GM19193 (cell line): Measurements from ENCODE around the gene CREB3L2.

Source experiments
- POLR2A ChIP-seq: IDR thresholded peaks from 4 replicates; pipeline ENCODE4 v1.6.1; 2011; ENCODE audit not compliant: insufficient read depth, insufficient read length; ENCODE audit errors: extremely low read depth

The CREB3L2 gene

DNA sequence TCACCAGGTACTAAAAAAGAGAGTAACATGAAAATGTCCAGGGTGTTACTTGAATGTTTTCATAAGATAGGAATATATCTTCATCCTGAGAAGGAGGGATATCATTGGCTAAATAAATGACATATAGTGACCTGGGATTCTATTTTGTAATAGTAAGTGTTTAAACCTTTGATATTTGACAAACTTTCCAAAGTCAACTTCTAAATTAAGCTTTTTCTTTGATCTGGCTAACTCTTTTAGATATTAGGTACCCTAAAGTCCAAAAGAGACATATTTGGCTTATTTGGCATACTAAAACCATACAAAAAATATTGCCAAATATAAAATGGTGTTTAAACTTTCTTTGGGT lies 22.4 kb upstream of the CREB3L2 start:
- no peak for TF ChIP-seq POLR2A

DNA sequence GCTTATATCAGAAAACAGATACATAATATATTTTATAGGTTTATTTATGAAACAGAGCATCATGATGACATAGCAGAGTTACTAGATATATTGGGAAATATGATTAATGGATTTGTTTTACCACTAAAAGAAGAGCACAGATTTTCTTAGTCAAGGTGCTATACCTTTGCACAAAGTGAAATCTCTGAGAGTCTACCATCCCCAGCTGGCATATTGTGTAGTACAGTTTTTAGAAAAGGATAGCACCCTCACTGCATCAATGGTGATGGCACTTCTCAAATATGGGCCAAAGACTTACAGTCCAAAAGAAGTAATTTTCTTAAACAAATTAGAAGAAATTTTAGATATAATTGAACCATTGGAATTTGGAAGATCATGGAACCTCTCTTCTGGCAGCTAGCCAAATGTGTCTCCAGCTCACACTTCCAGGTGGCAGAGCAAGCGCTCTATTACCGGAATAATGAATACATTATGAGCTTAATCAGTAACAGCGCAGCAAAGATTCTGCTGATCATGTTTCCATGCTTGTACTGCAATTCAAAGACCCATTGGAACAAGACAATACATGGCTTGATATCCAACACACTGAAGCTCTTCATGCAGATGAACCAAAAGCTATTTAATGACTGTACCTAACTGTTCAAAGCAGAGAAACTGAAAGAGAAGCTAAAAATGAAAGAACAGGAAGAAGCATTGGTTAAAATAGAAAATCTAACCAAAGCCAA lies 21.9 kb upstream of the CREB3L2 start:
- no peak for TF ChIP-seq POLR2A

GRCh38 chr7:138021889-138022288 lies 20.0 kb upstream of the CREB3L2 start:
- TF ChIP-seq POLR2A, result no peak

DNA sequence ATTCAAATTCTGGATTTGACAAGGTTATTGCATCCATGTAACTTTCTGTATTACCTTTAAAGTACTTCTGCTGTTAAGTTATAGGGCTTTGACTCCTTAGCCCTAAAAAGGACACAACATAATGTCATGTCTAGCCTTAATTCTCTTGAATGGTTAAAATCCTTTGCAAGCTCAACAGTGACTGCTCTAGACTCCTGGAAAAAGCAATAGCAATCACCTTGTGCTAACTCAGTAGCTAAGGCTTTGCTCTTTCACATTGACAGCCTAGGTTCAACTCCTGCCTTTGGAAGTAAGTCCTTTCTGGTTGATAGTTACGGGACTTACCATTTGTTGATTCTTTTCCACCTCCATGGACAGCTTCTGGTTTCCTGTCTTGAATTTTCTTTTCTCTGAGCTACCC lies 16.1 kb upstream of the CREB3L2 start:
- no peak for TF ChIP-seq POLR2A

GRCh38 chr7:138015096-138015495 lies 13.2 kb upstream of the CREB3L2 start:
- no peak for TF ChIP-seq POLR2A

- TF ChIP-seq POLR2A, result no peak
Measured at GRCh38 chr7:138014686-138015085, 12.8 kb upstream of the CREB3L2 start.

GRCh38 chr7:138009350-138009653 lies 7.4 kb upstream of the CREB3L2 start:
- TF ChIP-seq POLR2A, result no peak

- no peak for TF ChIP-seq POLR2A
Measured at GRCh38 chr7:138008588-138009349, 6.9 kb upstream of the CREB3L2 start.

DNA sequence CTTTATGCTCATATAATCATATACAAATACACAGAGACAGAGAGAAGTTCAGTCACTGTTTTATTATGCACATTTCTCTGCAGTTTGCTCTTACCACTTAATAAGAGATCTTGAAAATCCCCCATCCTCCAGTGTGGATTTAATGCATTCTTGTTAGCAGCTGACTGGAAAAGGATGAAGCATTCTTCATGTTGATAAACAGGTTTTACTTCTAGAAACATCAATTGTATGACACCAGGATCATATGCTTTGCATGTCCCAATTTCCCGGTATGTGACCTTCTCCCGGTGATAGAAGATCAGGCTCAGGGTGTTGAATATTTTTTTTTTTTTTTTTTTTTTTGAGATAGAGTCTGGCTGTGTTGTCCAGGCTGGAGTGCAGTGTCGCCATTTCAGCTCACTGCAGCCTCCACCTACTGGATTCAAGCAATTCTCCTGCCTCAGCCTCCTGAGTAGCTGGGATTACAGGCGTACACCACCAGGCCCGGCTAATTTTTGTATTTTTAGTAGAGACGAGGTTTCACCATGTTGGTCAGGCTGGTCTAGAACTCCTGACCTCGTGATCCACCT lies 6.2 kb upstream of the CREB3L2 start:
- no peak for TF ChIP-seq POLR2A

DNA sequence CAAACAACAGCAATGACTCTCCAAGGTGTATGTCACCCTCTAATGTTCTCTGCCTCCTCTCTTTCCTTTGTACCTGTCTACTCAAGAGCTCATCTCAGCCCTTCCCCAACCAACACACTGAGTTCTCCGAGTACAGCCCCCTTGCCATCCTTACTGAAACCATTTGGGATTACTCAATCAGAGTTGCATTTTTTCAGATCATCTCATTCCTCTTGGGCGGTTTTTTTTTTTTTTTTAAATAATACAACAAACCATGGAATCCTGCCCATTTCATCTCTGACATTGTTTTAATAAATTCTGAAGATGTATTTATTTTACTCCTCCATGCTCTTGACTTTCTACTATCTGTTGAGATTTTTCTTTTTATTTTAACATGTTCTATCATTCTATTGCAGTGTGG lies 4.2 kb upstream of the CREB3L2 start:
- no peak for TF ChIP-seq POLR2A

DNA sequence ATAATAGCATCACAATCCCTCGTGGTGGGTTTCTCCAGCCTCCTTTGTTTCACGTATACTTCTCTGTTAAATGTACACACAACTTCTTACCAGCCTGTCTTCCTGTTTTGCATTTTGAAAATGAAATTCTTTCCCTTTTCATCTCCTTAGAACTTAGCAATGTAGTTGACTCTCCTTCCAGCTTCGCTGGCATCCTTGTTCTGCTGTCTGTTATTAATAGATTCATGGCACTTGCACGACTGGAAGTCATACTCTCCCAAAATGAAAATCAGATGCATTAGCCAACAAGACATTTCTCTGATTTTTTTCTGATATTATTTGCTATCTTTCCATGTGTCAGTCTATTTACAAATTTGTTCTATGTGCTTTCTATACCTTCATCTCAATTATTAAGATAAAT lies 3.0 kb upstream of the CREB3L2 start:
- TF ChIP-seq POLR2A, result no peak

DNA sequence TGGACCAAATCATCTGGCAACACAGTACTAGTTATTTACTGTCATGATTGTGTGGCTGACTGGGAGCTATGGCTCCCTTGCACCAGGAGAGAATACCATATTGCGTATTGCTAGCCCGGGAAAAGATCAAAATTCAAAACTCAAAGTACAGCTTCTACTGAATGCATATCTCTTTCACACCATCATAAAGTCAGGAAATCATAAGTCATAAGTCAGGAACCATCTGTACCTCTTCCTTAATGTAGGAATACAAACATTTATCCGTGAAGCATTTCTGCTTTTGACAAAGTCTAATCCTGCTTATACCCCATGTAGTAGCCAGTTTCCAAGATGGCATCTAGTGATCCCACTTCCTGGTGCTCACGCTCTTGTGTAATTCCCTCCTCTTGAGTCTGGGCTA lies 2.2 kb upstream of the CREB3L2 start:
- no peak for TF ChIP-seq POLR2A

GRCh38 chr7:138002828-138003189 lies 923 bp upstream of the CREB3L2 start:
- TF ChIP-seq POLR2A, result no peak

DNA sequence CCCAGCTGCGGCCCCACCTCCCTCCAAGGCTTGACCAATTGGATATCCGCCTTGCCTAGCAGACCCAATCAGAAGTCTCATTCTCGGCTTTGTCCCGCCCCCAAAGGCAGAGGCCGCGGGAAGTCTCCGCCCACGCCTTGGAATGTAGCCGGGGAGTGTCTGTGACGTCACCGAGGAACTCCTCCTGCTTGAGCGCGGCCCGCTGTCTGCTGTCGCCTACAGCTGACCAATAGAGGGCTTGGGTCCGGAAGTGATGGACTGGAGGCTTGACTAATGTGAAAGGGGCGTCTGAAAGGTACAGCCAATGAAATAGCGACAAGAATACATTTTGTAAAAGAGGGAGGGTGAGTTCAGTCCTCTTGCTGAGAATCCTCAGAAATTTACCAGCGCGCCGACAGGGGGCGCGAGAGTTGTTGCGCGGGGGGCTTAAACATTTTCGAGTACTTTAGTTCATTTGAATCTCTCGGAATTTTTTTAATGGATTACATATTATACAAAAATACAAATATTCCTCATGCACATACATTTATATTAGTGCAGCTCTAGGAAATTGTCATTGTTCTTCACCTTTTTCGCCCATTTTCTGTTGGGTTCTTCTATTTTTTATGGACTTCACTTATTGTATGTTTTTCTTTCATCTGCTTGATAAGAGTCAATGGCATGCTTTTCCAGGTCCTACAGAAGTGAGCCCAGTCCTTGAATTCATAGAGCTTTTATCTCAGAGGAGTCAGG lies 376 bp upstream of the CREB3L2 start:
- no peak for TF ChIP-seq POLR2A

DNA sequence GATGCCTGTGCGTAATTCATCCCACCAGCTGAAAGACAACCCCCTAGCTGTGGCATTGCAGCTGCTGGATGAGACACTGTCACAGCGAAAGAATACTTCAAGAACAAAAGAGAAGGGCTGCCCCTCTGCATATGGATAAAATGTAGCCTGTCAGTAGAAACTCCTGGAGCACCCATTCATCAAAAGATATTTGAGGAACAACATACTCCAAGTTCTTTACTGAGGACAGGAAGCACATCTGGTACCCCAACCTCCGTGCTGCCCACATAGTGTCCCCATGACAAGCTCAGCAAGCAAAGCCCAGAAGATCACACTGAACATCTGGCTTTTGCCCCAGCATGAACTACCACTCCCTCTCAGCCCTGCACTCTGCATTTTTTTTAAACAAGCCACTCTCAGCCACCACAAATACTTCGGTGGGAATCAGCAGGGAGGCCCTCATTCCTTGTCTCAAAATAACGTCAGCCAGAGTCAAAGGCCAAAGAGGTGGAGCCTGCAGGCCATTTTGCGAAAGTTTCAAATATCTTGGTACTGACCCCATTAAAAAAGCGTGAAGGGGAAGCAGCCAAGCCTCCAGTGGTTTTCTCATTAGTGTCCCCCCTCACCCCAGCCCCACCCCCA lies 1.7 kb downstream of the CREB3L2 start:
- no peak for TF ChIP-seq POLR2A
